Tibial nerve (tissue), 4 donors: ENCODE measurements around the gene LRCH4. TPM values are rescaled to one million over a fixed set of nuclear protein-coding genes. Genes with fewer than 3 reads are reported as not detected.
A peak's percentile ranks its signal among the peaks of the same experiment; 100 is the strongest.

Source experiments
- DNase-seq, 2 donors: peaks; one replicate each; pipeline ENCODE4 v3.0.0-alpha.2; 2019; ENCODE audit warnings: low spot score in 2 of 2
- H3K27ac ChIP-seq, 4 donors: fragments of 200-600 bp; sonication (generic) in 3 of 4; one replicate each; pipeline ENCODE4 v1.5.1; 2017 to 2019; ENCODE audit warnings: mild to moderate bottlenecking in 1 of 4
- H3K27me3 ChIP-seq, 2 donors: fragments of 200-600 bp; sonication (generic) in 1 of 2; one replicate each; pipeline versions ENCODE4 v1.5.1 to v1.6.0; 2017 to 2019
- H3K36me3 ChIP-seq, 3 donors: fragments of 200-600 bp; sonication (generic); one replicate each; pipeline ENCODE4 v1.5.1; 2018 to 2019
- H3K4me1 ChIP-seq, 4 donors: fragments of 200-600 bp; sonication (generic) in 3 of 4; one replicate each; pipeline ENCODE4 v1.5.1; 2017 to 2019
- H3K4me3 ChIP-seq, 4 donors: fragments of 200-600 bp; sonication (generic) in 3 of 4; one replicate each; pipeline ENCODE4 v1.5.1; 2017 to 2019; ENCODE audit warnings: mild to moderate bottlenecking in 1 of 4, moderate library complexity in 1 of 4
- H3K9me3 ChIP-seq, 4 donors: fragments of 200-600 bp; sonication (generic) in 3 of 4; one replicate each; pipeline ENCODE4 v1.5.1; 2017 to 2019
- CTCF ChIP-seq, 5 experiments: fragments of 200-600 bp in 3 of 5; fragments of 450-650 bp in 2 of 5; sonication (generic) in 3 of 5; IDR thresholded peaks; one replicate each; pipeline ENCODE4 v1.5.1; 2016 to 2019; ENCODE audit warnings: antibody characterized with exemption in 5 of 5, mild to moderate bottlenecking in 3 of 5, moderate library complexity in 2 of 5
- EP300 ChIP-seq, 2 donors: sonication (generic); formaldehyde crosslinking; IDR thresholded peaks; one replicate each; pipeline ENCODE4 v1.6.1; 2017; ENCODE audit warnings: antibody characterized with exemption in 2 of 2, mild to moderate bottlenecking in 1 of 2
- POLR2A ChIP-seq, 2 donors: fragments of 450-650 bp; IDR thresholded peaks; one replicate each; pipeline ENCODE4 v1.6.1; 2017; ENCODE audit warnings: antibody characterized with exemption in 2 of 2, mild to moderate bottlenecking in 2 of 2, moderate library complexity in 2 of 2
- WGBS, 2 donors: methylation state at CpG; one replicate each; pipeline ENCODE4 v1.1.5; 2018; 5-methylcytosine and 5-hydroxymethylcytosine counted together
- total RNA-seq, 4 donors: library from RNA; depleted of rRNA; stranded (reverse); fragments of >200 nt; gene quantifications; one replicate each; pipeline ENCODE4 v1.1.0, GENCODE V29; 2016

Gene LRCH4
- 100 to 1,000 TPM; 135 to 174 (median 170) TPM for total RNA-seq

- 0 to 1% methylated on average over 14 to 53 of the region's 61 CpGs for WGBS, 2 donors
- H3K27me3 ChIP-seq = no peaks in the 10 kb centered on the region
- peaks cover 3 to 25% (median 18%) of the 10 kb centered on the region in 3 donors for H3K36me3 ChIP-seq
- peaks cover 0 to 60% (median 24%) of the 10 kb centered on the region in 4 donors for H3K4me1 ChIP-seq
- no peak for DNase-seq
- H3K4me3 ChIP-seq = peak within 1 kb of the TSS; percentile 75 to 93 (median 88)
- TF ChIP-seq POLR2A (IDR thresholded peaks at IDR 0.05) (peak; percentile 96 to 99), EP300 (IDR thresholded peaks at IDR 0.05) (peak; percentile 98 to 99), CTCF (IDR thresholded peaks at IDR 0.05) (peak in 1 of 5 experiments; percentile 57)
- H3K9me3 ChIP-seq = no peaks in the 10 kb centered on the region
- H3K27ac ChIP-seq = peak within 1 kb of the TSS; percentile 87 to 96 (median 94)
Measured at GRCh38 chr7:100585511-100586265, at the start of gene LRCH4. TSS of gene LRCH4 (minus strand) at chr7:100586129. CDS start at chr7:100586100, 29 bp downstream.

GRCh38 chr7:100632951-100633717 lies 47.2 kb upstream of the LRCH4 start:
- H3K27me3 ChIP-seq = peaks cover 0 to 26% of the 10 kb centered on the region in 2 donors
- peak overlapping the region; percentile 10 to 65 (median 59) for H3K4me3 ChIP-seq
- H3K36me3 ChIP-seq = no peaks in the 10 kb centered on the region
- H3K27ac ChIP-seq = no peak overlapping the region
- WGBS, 2 donors = 3 to 4% methylated on average over 40 to 42 of the region's 72 CpGs
- peaks cover 0 to 15% (median 6%) of the 10 kb centered on the region in 4 donors for H3K4me1 ChIP-seq
- TF ChIP-seq CTCF (IDR thresholded peaks at IDR 0.05) (peak in 2 of 5 experiments; percentile 33 to 39), POLR2A (IDR thresholded peaks at IDR 0.05) (no peak)
- H3K9me3 ChIP-seq = no peaks in the 10 kb centered on the region
- DNase-seq = no peak

- Histone ChIP-seq H3K27ac (no peak overlapping the region), H3K9me3 (no peaks in the 10 kb centered on the region), H3K36me3 (no peaks in the 10 kb centered on the region), H3K4me3 (no peak overlapping the region), H3K27me3 (peaks cover 0 to 22% of the 10 kb centered on the region in 2 donors), H3K4me1 (peaks cover 0 to 27% (median 13%) of the 10 kb centered on the region in 4 donors)
- TF ChIP-seq POLR2A (IDR thresholded peaks at IDR 0.05) = no peak
- 89 to 92% methylated on average over 4 of the region's 4 CpGs for WGBS, 2 donors
- no peak for DNase-seq
Measured at GRCh38 chr7:100630066-100630465, 44.1 kb upstream of the LRCH4 start.

GRCh38 chr7:100629117-100629716 lies 43.3 kb upstream of the LRCH4 start:
- Histone ChIP-seq H3K27me3 (peaks cover 0 to 22% of the 10 kb centered on the region in 2 donors), H3K9me3 (no peaks in the 10 kb centered on the region), H3K4me3 (no peak overlapping the region), H3K4me1 (peaks cover 0 to 27% (median 13%) of the 10 kb centered on the region in 4 donors), H3K36me3 (no peaks in the 10 kb centered on the region), H3K27ac (no peak overlapping the region)
- TF ChIP-seq CTCF (IDR thresholded peaks at IDR 0.05) (no peak), EP300 (IDR thresholded peaks at IDR 0.05) (no peak), POLR2A (IDR thresholded peaks at IDR 0.05) (no peak)
- DNase-seq = no peak
- WGBS, 2 donors = 75 to 80% methylated on average over 10 to 11 of the region's 11 CpGs

- no peak for TF ChIP-seq CTCF (IDR thresholded peaks at IDR 0.05)
- no peak for TF ChIP-seq POLR2A (IDR thresholded peaks at IDR 0.05)
- no peak for TF ChIP-seq EP300 (IDR thresholded peaks at IDR 0.05)
- WGBS, 2 donors = 83 to 88% methylated on average over 21 of the region's 21 CpGs
- Histone ChIP-seq H3K4me3 (no peak overlapping the region), H3K4me1 (peaks cover 0 to 12% (median 8%) of the 10 kb centered on the region in 4 donors), H3K9me3 (no peaks in the 10 kb centered on the region), H3K27ac (no peak overlapping the region), H3K27me3 (peaks cover 0 to 4% of the 10 kb centered on the region in 2 donors), H3K36me3 (no peaks in the 10 kb centered on the region)
- no peak for DNase-seq
Measured at GRCh38 chr7:100627238-100627549, 41.3 kb upstream of the LRCH4 start.
